K562 (cell line): ENCODE data around the gene CBX1. TPM values are rescaled to one million over a fixed set of nuclear protein-coding genes. Genes with fewer than 3 reads are reported as not detected.

Experiments
- CBX2 ChIP-seq: fragments of 200-600 bp; sonication (generic); IDR thresholded peaks from one replicate; pipeline ENCODE4 v1.6.1; 2012; ENCODE audit warnings: mild to moderate bottlenecking, low read length, inconsistent platforms; ENCODE audit not compliant: insufficient read depth, poor library complexity, severe bottlenecking
- CSDE1 ChIP-seq, 2 experiments: fragments of 450-650 bp; IDR thresholded peaks; 2 replicates each; pipeline ENCODE4 v1.6.1; 2016; ENCODE audit warnings: mild to moderate bottlenecking in 1 of 2
- EP300 ChIP-seq: IDR thresholded peaks from 2 replicates; pipeline ENCODE4 v1.6.1; 2012; ENCODE audit warnings: low read length, improper control_type of control experiment
- HMG20A ChIP-seq: fragments of 450-650 bp; formaldehyde crosslinking; conservative IDR thresholded peaks from 2 replicates; pipeline ENCODE4 v1.4.0; 2020; ENCODE audit warnings: mild to moderate bottlenecking, mixed read lengths
- KAT7 ChIP-seq: sonication (generic); formaldehyde crosslinking; IDR thresholded peaks from 2 replicates; pipeline ENCODE4 v1.8.0; 2022; ENCODE audit warnings: missing genetic modification reagents, mild to moderate bottlenecking, borderline replicate concordance
- MBD2 ChIP-seq: sonication (generic); IDR thresholded peaks from 2 replicates; pipeline ENCODE4 v1.6.1; 2016; ENCODE audit warnings: low read depth, borderline replicate concordance
- SETDB1 ChIP-seq: IDR thresholded peaks from one replicate; pipeline ENCODE4 v1.6.1; 2012; ENCODE audit warnings: low read length, control low read depth, inconsistent platforms
- STAT5B ChIP-seq: fragments of 250-450 bp; sonication (Bioruptor Pico); IDR thresholded peaks from 2 replicates; pipeline ENCODE4 v1.8.0; 2021; ENCODE audit warnings: mild to moderate bottlenecking, inconsistent platforms
- TAF1 ChIP-seq: IDR thresholded peaks from 2 replicates; pipeline ENCODE4 v1.6.1; 2011; ENCODE audit warnings: mild to moderate bottlenecking, low read length, moderate library complexity; ENCODE audit not compliant: insufficient read depth, control insufficient read depth, severe bottlenecking; ENCODE audit errors: extremely low read depth
- YY1 ChIP-seq, 3 experiments: IDR thresholded peaks; 2 replicates each; pipeline ENCODE4 v1.6.1; 2011; ENCODE audit warnings: low read length in 2 of 3, mild to moderate bottlenecking in 2 of 3, moderate library complexity in 2 of 3, borderline replicate concordance in 1 of 3, control low read depth in 1 of 3, low read depth in 1 of 3; ENCODE audit not compliant: insufficient read depth in 3 of 3, insufficient replicate concordance in 2 of 3, control insufficient read depth in 1 of 3, insufficient read length in 1 of 3; ENCODE audit errors: extremely low read depth in 1 of 3
- ZNF121 ChIP-seq: sonication (generic); formaldehyde crosslinking; conservative IDR thresholded peaks from 2 replicates; pipeline ENCODE4 v1.8.0; 2022; ENCODE audit warnings: missing genetic modification reagents
- ZNF124 ChIP-seq: sonication (generic); formaldehyde crosslinking; IDR thresholded peaks from 2 replicates; pipeline ENCODE4 v1.8.1; 2022; ENCODE audit warnings: missing genetic modification reagents
- ZNF274 ChIP-seq: IDR thresholded peaks from 2 replicates; pipeline ENCODE4 v1.6.1; 2011; ENCODE audit warnings: low read depth, mild to moderate bottlenecking, low read length, moderate library complexity, borderline replicate concordance
- ZNF583 ChIP-seq: fragments of 250-450 bp; sonication (Bioruptor Pico); IDR thresholded peaks from 2 replicates; pipeline ENCODE4 v1.4.0; 2020
- polyA plus RNA-seq, 8 experiments: library from polyadenylated mRNA; depleted of rRNA in 4 of 8; stranded (reverse) in 5 of 8; unstranded in 3 of 8; fragments of >200 nt; fragmentation: Nextera tagmentation in 2 of 8; fragmentation: Illumina TruSeq in 1 of 8; extraction: Ambion mirVana in 2 of 8; extraction: Trizol in 1 of 8; gene quantifications; 2 replicates each; pipeline versions ENCODE4 v1.2.1 to v1.2.3, GENCODE V29; 2011 to 2014; ENCODE audit warnings: inconsistent platforms in 1 of 8, missing spikeins in 1 of 8
- total RNA-seq, 7 experiments: library from RNA; depleted of rRNA in 6 of 7; stranded (reverse); fragments of >200 nt in 6 of 7; fragmentation: Illumina TruSeq in 2 of 7; extraction: Trizol in 2 of 7; gene quantifications; 2 replicates each; pipeline versions ENCODE4 v1.2.1 to v1.2.3, GENCODE V29; 2011 to 2021; ENCODE audit warnings: low replicate concordance in 1 of 7
- TF ChIP-seq, protein P1 (sequence below): sonication (generic); formaldehyde crosslinking; IDR thresholded peaks from 2 replicates; pipeline ENCODE4 v1.8.1; 2023; ENCODE audit warnings: mild to moderate bottlenecking, missing genetic modification reagents
- TF ChIP-seq, protein P2 (sequence below): sonication (generic); formaldehyde crosslinking; IDR thresholded peaks from 2 replicates; pipeline ENCODE4 v1.9.0; 2022; ENCODE audit warnings: mild to moderate bottlenecking, missing genetic modification reagents
- TF ChIP-seq, protein P3 (sequence below): sonication (generic); formaldehyde crosslinking; IDR thresholded peaks from 2 replicates; pipeline ENCODE4 v1.8.0; 2023; ENCODE audit warnings: mild to moderate bottlenecking, missing genetic modification reagents
- TF ChIP-seq, protein P4 (sequence below), 2 experiments: fragments of 250-450 bp in 1 of 2; fragments of 450-650 bp in 1 of 2; sonication (Bioruptor Pico) in 1 of 2; IDR thresholded peaks; 2 replicates each; pipeline versions ENCODE4 v1.6.1 to v1.8.0; 2016 to 2021; ENCODE audit warnings: mild to moderate bottlenecking in 2 of 2, moderate library complexity in 2 of 2, missing compliant biosample characterization in 1 of 2, missing genetic modification characterization in 1 of 2

CBX1 gene
- total and polyA plus RNA-seq, 9 of the 15 experiments (the other 6 are each of a cell fraction or from before 2014, with no cell fraction given), result 10.6 to 95.7 (median 52.7) TPM

GRCh38 chr17:48047741-48048383 is 53.4 kb downstream of the CBX1 start, which contains the start of gene NFE2L1 (continued):
- TF ChIP-seq, protein P1, sequence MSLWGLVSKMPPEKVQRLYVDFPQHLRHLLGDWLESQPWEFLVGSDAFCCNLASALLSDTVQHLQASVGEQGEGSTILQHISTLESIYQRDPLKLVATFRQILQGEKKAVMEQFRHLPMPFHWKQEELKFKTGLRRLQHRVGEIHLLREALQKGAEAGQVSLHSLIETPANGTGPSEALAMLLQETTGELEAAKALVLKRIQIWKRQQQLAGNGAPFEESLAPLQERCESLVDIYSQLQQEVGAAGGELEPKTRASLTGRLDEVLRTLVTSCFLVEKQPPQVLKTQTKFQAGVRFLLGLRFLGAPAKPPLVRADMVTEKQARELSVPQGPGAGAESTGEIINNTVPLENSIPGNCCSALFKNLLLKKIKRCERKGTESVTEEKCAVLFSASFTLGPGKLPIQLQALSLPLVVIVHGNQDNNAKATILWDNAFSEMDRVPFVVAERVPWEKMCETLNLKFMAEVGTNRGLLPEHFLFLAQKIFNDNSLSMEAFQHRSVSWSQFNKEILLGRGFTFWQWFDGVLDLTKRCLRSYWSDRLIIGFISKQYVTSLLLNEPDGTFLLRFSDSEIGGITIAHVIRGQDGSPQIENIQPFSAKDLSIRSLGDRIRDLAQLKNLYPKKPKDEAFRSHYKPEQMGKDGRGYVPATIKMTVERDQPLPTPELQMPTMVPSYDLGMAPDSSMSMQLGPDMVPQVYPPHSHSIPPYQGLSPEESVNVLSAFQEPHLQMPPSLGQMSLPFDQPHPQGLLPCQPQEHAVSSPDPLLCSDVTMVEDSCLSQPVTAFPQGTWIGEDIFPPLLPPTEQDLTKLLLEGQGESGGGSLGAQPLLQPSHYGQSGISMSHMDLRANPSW, result peak; percentile 41; the same call in 1 of the 2 replicates
- TF ChIP-seq, protein P2, sequence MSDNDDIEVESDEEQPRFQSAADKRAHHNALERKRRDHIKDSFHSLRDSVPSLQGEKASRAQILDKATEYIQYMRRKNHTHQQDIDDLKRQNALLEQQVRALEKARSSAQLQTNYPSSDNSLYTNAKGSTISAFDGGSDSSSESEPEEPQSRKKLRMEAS, result peak; percentile 97
- TF ChIP-seq ZNF124 (CRISPR knock-in tag) (no peak), YY1 (IDR thresholded peaks at IDR 0.05; ENCODE audit: borderline replicate concordance in 1 of 3, control insufficient read depth in 1 of 3, extremely low read depth in 1 of 3, insufficient read depth in 3 of 3, insufficient read length in 1 of 3, insufficient replicate concordance in 2 of 3, low read depth in 1 of 3, low read length in 2 of 3) (peak; percentile 96 to 99 (median 97)), CBX2 (no peak), ZNF121 (CRISPR knock-in tag) (no peak), TAF1 (peak; percentile 70), STAT5B (no peak), MBD2 (peak; percentile 98), ZNF583 (CRISPR knock-in tag) (peak; percentile 77), CSDE1 (IDR thresholded peaks at IDR 0.05) (no peak), EP300 (no peak), HMG20A (CRISPR knock-in tag) (no peak), SETDB1 (no peak), ZNF274 (no peak), KAT7 (CRISPR knock-in tag) (peak; percentile 11)
- TF ChIP-seq, protein P3, sequence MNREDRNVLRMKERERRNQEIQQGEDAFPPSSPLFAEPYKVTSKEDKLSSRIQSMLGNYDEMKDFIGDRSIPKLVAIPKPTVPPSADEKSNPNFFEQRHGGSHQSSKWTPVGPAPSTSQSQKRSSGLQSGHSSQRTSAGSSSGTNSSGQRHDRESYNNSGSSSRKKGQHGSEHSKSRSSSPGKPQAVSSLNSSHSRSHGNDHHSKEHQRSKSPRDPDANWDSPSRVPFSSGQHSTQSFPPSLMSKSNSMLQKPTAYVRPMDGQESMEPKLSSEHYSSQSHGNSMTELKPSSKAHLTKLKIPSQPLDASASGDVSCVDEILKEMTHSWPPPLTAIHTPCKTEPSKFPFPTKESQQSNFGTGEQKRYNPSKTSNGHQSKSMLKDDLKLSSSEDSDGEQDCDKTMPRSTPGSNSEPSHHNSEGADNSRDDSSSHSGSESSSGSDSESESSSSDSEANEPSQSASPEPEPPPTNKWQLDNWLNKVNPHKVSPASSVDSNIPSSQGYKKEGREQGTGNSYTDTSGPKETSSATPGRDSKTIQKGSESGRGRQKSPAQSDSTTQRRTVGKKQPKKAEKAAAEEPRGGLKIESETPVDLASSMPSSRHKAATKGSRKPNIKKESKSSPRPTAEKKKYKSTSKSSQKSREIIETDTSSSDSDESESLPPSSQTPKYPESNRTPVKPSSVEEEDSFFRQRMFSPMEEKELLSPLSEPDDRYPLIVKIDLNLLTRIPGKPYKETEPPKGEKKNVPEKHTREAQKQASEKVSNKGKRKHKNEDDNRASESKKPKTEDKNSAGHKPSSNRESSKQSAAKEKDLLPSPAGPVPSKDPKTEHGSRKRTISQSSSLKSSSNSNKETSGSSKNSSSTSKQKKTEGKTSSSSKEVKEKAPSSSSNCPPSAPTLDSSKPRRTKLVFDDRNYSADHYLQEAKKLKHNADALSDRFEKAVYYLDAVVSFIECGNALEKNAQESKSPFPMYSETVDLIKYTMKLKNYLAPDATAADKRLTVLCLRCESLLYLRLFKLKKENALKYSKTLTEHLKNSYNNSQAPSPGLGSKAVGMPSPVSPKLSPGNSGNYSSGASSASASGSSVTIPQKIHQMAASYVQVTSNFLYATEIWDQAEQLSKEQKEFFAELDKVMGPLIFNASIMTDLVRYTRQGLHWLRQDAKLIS (CRISPR knock-in tag), result peak; percentile 77
- TF ChIP-seq, protein P4, sequence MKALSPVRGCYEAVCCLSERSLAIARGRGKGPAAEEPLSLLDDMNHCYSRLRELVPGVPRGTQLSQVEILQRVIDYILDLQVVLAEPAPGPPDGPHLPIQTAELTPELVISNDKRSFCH (CRISPR knock-in tag; IDR thresholded peaks at IDR 0.05), result no peak
- TF ChIP-seq, protein P4 (tag; IDR thresholded peaks at IDR 0.05), result peak; percentile 90; the same call in 1 of the 2 replicates
